ENCODE data around the gene TGDS. TPM values are rescaled to one million over a fixed set of nuclear protein-coding genes. Genes with fewer than 3 reads are reported as not detected.

Gene TGDS
- total and polyA plus RNA-seq, 11 donors, result 3.2 to 6.7 (median 4.6) TPM

DNA sequence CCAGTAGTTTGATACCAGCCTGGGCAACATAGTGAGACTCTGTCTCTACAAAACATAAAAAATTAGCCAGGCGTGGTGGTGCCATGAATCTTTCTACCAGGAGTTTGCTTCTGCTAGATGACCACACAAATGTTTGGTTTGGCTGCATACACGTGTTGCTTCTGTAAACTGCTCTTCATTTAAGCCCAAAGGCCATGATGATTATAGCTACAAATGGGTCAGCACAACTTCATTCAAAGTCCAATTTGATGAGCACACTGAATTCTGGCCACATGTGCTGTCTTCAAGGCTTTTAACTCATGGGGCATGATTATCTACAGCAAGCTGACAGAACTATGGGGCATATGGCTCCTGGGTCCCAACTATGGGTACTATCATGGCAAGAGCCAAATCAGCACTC, 70.2 kb downstream of the TGDS start:
- H3K27ac ChIP-seq, result no peak overlapping the region
- WGBS, 4 donors, result 86 to 95% (median 89%) methylated on average over 2 of the region's 2 CpGs
- no peak overlapping the region for H3K4me3 ChIP-seq
- H3K4me1 ChIP-seq, result no peaks in the 10 kb centered on the region
- H3K27me3 ChIP-seq, result no peaks in the 10 kb centered on the region
- intact Hi-C loops (cut with DNase I), result no loop called here
- H3K9me3 ChIP-seq, result no peaks in the 10 kb centered on the region
- no peak for ATAC-seq
- no peaks in the 10 kb centered on the region for H3K36me3 ChIP-seq
- no peak for DNase-seq
- TF ChIP-seq CTCF (IDR thresholded peaks at IDR 0.05), result no peak
- TF ChIP-seq POLR2A (IDR thresholded peaks at IDR 0.05), result no peak

- Histone ChIP-seq H3K27ac (no peak overlapping the region), H3K4me3 (no peak overlapping the region), H3K36me3 (no peaks in the 10 kb centered on the region), H3K4me1 (no peaks in the 10 kb centered on the region), H3K27me3 (no peaks in the 10 kb centered on the region), H3K9me3 (no peaks in the 10 kb centered on the region)
- ATAC-seq (no peak), DNase-seq (no peak)
- 81 to 85% (median 82%) methylated on average over 6 to 7 of the region's 7 CpGs for WGBS, 4 donors
- intact Hi-C loops (cut with DNase I), result no loop called here
- no peak for TF ChIP-seq POLR2A (IDR thresholded peaks at IDR 0.05)
- TF ChIP-seq CTCF (IDR thresholded peaks at IDR 0.05), result no peak
Observed at GRCh38 chr13:94524407-94524806, 71.5 kb downstream of the TGDS start.

Other genes starting within 250 kb of the TGDS start
- gene DCT, start 116.5 kb downstream of the TGDS start, total RNA-seq, result under 1 TPM in 8 of 9 donors, not detected in 1; 0.11 to 0.88 (median 0.25) TPM
- gene DCT, start 116.5 kb downstream of the TGDS start, polyA plus RNA-seq, result not detected
- gene GPR180, start 5.7 kb upstream of the TGDS start, total RNA-seq, result 1 to 10 TPM; 2.1 to 6.4 (median 3.8) TPM
- gene GPR180, start 5.7 kb upstream of the TGDS start, polyA plus RNA-seq, result 1 to 10 TPM in 1 of 2 donors, under 1 TPM in 1; 0.99 to 2.9 TPM
- not detected for gene SOX21, start 116.4 kb upstream of the TGDS start, total RNA-seq
- gene SOX21, start 116.4 kb upstream of the TGDS start, polyA plus RNA-seq, result not detected